Uterus (tissue), 4 donors: ENCODE measurements around the gene MRPL1. TPM values are rescaled to one million over a fixed set of nuclear protein-coding genes. Genes with fewer than 3 reads are reported as not detected.
"Not testable (repeated sequence)": the region's sequence is repeated elsewhere in the genome, so short reads cannot be mapped to it uniquely, and the experiment has no call there.

Experiments used
- DNase-seq, 2 donors: peaks; one replicate each; pipeline ENCODE4 v3.0.0-alpha.2; 2019 to 2020
- H3K27ac ChIP-seq, 2 donors: fragments of 200-600 bp; sonication (generic); 1 replicate in 1 of 2; 2 replicates in 1 of 2; pipeline ENCODE4 v1.5.1; 2016 to 2018
- H3K27me3 ChIP-seq, 2 donors: fragments of 200-600 bp; sonication (generic); one replicate each; pipeline ENCODE4 v1.5.1; 2018 to 2019; ENCODE audit warnings: control low read depth in 1 of 2
- H3K36me3 ChIP-seq, 2 donors: fragments of 200-600 bp; sonication (generic); one replicate each; pipeline ENCODE4 v1.5.1; 2019; ENCODE audit warnings: control low read depth in 1 of 2
- H3K4me1 ChIP-seq, 2 donors: fragments of 200-600 bp; sonication (generic); one replicate each; pipeline ENCODE4 v1.5.1; 2018 to 2019; ENCODE audit warnings: control low read depth in 1 of 2
- H3K4me3 ChIP-seq, 2 donors: fragments of 200-600 bp; sonication (generic); 1 replicate in 1 of 2; 2 replicates in 1 of 2; pipeline ENCODE4 v1.5.1; 2018 to 2019; ENCODE audit warnings: mild to moderate bottlenecking in 1 of 2
- H3K9me3 ChIP-seq, 2 donors: fragments of 200-600 bp; sonication (generic); one replicate each; pipeline ENCODE4 v1.5.1; 2019; ENCODE audit warnings: control low read depth in 1 of 2
- POLR2A ChIP-seq, 2 donors: fragments of 450-650 bp; IDR thresholded peaks; one replicate each; pipeline ENCODE4 v1.6.1; 2016; ENCODE audit warnings: antibody characterized with exemption in 2 of 2, mild to moderate bottlenecking in 1 of 2, moderate library complexity in 1 of 2
- intact Hi-C: fragments of 100-400 bp; cut with DNase I; formaldehyde crosslinking; loops from one replicate; pipeline ENCODE4 v1.15.1; 2023; ENCODE audit warnings: low total_unique reads
- total RNA-seq, 4 donors: library from RNA; depleted of rRNA in 3 of 4; stranded (reverse); fragments of >200 nt in 3 of 4; gene quantifications; one replicate each; pipeline versions ENCODE4 v1.1.0 to v1.2.4, GENCODE V29; 2014 to 2023
- TF ChIP-seq, protein P1 (sequence below), 4 experiments: fragments of 200-600 bp in 2 of 4; fragments of 450-650 bp in 2 of 4; sonication (generic) in 2 of 4; IDR thresholded peaks; one replicate each; pipeline ENCODE4 v1.5.1; 2016 to 2019; ENCODE audit warnings: antibody characterized with exemption in 4 of 4, mild to moderate bottlenecking in 2 of 4, moderate library complexity in 1 of 4
- donor health status: DM: yes; HTN: yes; CAD: no.

The MRPL1 gene
- total RNA-seq, 4 donors from 2014 or later = 15.1 to 75.9 (median 34.8) TPM

- Histone ChIP-seq H3K36me3 (no peaks in the 10 kb centered on the region), H3K27me3 (no peaks in the 10 kb centered on the region), H3K4me1 (peaks cover 0 to 4% of the 10 kb centered on the region in 2 donors), H3K27ac (no peak overlapping the region), H3K9me3 (no peaks in the 10 kb centered on the region), H3K4me3 (no peak overlapping the region)
- DNase-seq = no peak
- intact Hi-C loops = no loop called here
- no peak for TF ChIP-seq POLR2A (IDR thresholded peaks at IDR 0.05)
- TF ChIP-seq, protein P1, sequence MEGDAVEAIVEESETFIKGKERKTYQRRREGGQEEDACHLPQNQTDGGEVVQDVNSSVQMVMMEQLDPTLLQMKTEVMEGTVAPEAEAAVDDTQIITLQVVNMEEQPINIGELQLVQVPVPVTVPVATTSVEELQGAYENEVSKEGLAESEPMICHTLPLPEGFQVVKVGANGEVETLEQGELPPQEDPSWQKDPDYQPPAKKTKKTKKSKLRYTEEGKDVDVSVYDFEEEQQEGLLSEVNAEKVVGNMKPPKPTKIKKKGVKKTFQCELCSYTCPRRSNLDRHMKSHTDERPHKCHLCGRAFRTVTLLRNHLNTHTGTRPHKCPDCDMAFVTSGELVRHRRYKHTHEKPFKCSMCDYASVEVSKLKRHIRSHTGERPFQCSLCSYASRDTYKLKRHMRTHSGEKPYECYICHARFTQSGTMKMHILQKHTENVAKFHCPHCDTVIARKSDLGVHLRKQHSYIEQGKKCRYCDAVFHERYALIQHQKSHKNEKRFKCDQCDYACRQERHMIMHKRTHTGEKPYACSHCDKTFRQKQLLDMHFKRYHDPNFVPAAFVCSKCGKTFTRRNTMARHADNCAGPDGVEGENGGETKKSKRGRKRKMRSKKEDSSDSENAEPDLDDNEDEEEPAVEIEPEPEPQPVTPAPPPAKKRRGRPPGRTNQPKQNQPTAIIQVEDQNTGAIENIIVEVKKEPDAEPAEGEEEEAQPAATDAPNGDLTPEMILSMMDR (IDR thresholded peaks at IDR 0.05) = no peak
Measured at GRCh38 chr4:77859256-77859655, 3.4 kb upstream of the MRPL1 start.

GRCh38 chr4:77861495-77861894 lies 1.1 kb upstream of the MRPL1 start:
- Histone ChIP-seq H3K4me3 (peak overlapping the region; percentile 55 to 77), H3K27ac (peak overlapping the region; percentile 92 to 97), H3K36me3 (no peaks in the 10 kb centered on the region), H3K9me3 (no peaks in the 10 kb centered on the region), H3K27me3 (no peaks in the 10 kb centered on the region), H3K4me1 (peaks cover 0 to 4% of the 10 kb centered on the region in 2 donors)
- TF ChIP-seq, protein P1 (IDR thresholded peaks at IDR 0.05) = no peak
- TF ChIP-seq POLR2A (IDR thresholded peaks at IDR 0.05) = no peak
- DNase-seq = no peak
- intact Hi-C loops = loop anchor here (5.0 kb wide), 1 partner anchor 44 kb away; the partner anchor contains the start of gene CNOT6L

- Histone ChIP-seq H3K27ac (peak overlapping the region; percentile 92 to 97), H3K4me3 (peak overlapping the region; percentile 55 to 77)
- DNase-seq, H3K9me3 ChIP-seq, H3K4me1 ChIP-seq, H3K27me3 ChIP-seq, H3K36me3 ChIP-seq: not testable (repeated sequence)
- intact Hi-C loops = loop anchor here (5.0 kb wide), 1 partner anchor 46 kb away; the partner anchor contains the start of gene CNOT6L
Measured at GRCh38 chr4:77863341-77863740, 711 bp downstream of the MRPL1 start.

- no peak for DNase-seq
- intact Hi-C loops = no loop called here
- no peaks in the 10 kb centered on the region for H3K36me3 ChIP-seq
- H3K4me1 ChIP-seq = peaks cover 0 to 4% of the 10 kb centered on the region in 2 donors
- H3K4me3 ChIP-seq = no peak overlapping the region
- TF ChIP-seq, protein P1 (IDR thresholded peaks at IDR 0.05) = no peak
- no peak for TF ChIP-seq POLR2A (IDR thresholded peaks at IDR 0.05)
- H3K27ac ChIP-seq = no peak overlapping the region
- no peaks in the 10 kb centered on the region for H3K27me3 ChIP-seq
- no peaks in the 10 kb centered on the region for H3K9me3 ChIP-seq
Measured at GRCh38 chr4:77865259-77865658, 2.6 kb downstream of the MRPL1 start.

DNA sequence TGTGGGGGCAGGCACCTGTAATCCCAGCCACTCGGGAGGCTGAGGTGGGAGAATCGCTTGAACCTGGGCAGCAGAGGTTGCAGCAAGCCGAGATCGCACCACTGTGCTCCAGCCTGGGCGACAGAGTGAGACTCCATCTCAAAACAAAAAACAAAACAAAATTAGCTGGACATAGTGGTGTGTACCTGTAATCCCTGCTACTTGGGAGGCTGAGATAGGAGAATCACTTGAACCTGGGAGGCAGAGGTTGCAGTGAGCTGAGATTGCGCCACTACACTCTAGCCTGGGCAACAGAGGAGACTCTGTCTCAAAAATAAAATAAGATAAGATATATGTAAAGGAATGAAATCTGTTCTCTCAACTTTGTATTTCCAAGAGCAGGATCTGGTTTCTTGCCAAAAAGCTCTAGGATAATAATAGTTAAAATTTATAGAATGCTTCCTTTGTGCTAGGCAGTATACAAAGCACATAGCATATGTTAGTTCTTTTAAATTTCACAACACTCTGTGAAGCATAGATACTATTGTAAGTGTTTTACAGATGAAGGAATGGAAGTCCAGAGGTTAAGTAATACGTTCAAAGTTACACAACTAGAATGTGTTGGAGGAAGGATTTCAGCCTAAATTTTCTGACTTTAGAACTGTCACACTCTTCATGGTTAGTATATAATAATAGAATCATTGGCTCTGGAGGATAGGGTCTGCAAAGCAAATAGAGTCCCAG lies 10.3 kb downstream of the MRPL1 start:
- Histone ChIP-seq H3K36me3 (no peaks in the 10 kb centered on the region), H3K9me3 (no peaks in the 10 kb centered on the region), H3K4me1 (no peaks in the 10 kb centered on the region)

More for the DNA sequence above, 10.3 kb downstream of the MRPL1 start:
- intact Hi-C loops = no loop called here
- no peaks in the 10 kb centered on the region for H3K27me3 ChIP-seq
- no peak for DNase-seq
- no peak overlapping the region for H3K27ac ChIP-seq
- no peak overlapping the region for H3K4me3 ChIP-seq
- no peak for TF ChIP-seq POLR2A (IDR thresholded peaks at IDR 0.05)
- TF ChIP-seq, protein P1 (IDR thresholded peaks at IDR 0.05) = no peak
